ACC112 (cell line): ENCODE measurements around the gene SORBS2.
"Not testable (repeated sequence)": the region's sequence is repeated elsewhere in the genome, so short reads cannot be mapped to it uniquely, and the experiment has no call there.

Experiments used
- H2AFZ ChIP-seq: fragments of 200-600 bp; sonication (generic); one replicate; pipeline ENCODE4 v1.6.0; 2017; ENCODE audit warnings: antibody characterized with exemption, low read length; ENCODE audit not compliant: unreplicated experiment
- H3K27ac ChIP-seq: fragments of 200-600 bp; sonication (generic); 2 replicates; pipeline ENCODE4 v1.5.1; 2014; ENCODE audit warnings: low read depth, mild to moderate bottlenecking, antibody characterized with exemption, low read length, moderate library complexity
- H3K27me3 ChIP-seq: fragments of 200-600 bp; sonication (generic); 2 replicates; pipeline ENCODE4 v1.6.1; 2014; ENCODE audit warnings: mild to moderate bottlenecking, antibody characterized with exemption, low read length, moderate library complexity, mixed read lengths; ENCODE audit not compliant: insufficient read depth
- H3K36me3 ChIP-seq: fragments of 200-600 bp; sonication (generic); 2 replicates; pipeline ENCODE4 v1.6.1; 2016; ENCODE audit warnings: mild to moderate bottlenecking, antibody characterized with exemption, low read length, moderate library complexity, mixed read lengths; ENCODE audit not compliant: insufficient read depth
- H3K4me1 ChIP-seq: fragments of 200-600 bp; sonication (generic); one replicate; pipeline ENCODE4 v1.6.1; 2016; ENCODE audit warnings: low read length, mixed read lengths; ENCODE audit not compliant: insufficient read depth, unreplicated experiment, control insufficient read depth
- H3K4me3 ChIP-seq: fragments of 200-600 bp; sonication (generic); 2 replicates; pipeline ENCODE4 v1.5.1; 2014; ENCODE audit warnings: mild to moderate bottlenecking, low read depth, low read length
- H3K79me2 ChIP-seq: fragments of 200-600 bp; sonication (generic); one replicate; pipeline ENCODE4 v1.6.0; 2016; ENCODE audit warnings: low read length; ENCODE audit not compliant: control insufficient read depth, unreplicated experiment, insufficient read depth

The SORBS2 gene

GRCh38 chr4:185559915-185560281 is 252.1 kb downstream of the SORBS2 start:
- H3K36me3 ChIP-seq: no peaks in the 10 kb centered on the region
- no peak overlapping the region for H2AFZ ChIP-seq
- H3K4me3 ChIP-seq: no peak overlapping the region
- H3K4me1 ChIP-seq: no peaks in the 10 kb centered on the region
- no peaks in the 10 kb centered on the region for H3K27me3 ChIP-seq
- H3K79me2 ChIP-seq: no peaks in the 10 kb centered on the region
- H3K27ac ChIP-seq: no peak overlapping the region

DNA sequence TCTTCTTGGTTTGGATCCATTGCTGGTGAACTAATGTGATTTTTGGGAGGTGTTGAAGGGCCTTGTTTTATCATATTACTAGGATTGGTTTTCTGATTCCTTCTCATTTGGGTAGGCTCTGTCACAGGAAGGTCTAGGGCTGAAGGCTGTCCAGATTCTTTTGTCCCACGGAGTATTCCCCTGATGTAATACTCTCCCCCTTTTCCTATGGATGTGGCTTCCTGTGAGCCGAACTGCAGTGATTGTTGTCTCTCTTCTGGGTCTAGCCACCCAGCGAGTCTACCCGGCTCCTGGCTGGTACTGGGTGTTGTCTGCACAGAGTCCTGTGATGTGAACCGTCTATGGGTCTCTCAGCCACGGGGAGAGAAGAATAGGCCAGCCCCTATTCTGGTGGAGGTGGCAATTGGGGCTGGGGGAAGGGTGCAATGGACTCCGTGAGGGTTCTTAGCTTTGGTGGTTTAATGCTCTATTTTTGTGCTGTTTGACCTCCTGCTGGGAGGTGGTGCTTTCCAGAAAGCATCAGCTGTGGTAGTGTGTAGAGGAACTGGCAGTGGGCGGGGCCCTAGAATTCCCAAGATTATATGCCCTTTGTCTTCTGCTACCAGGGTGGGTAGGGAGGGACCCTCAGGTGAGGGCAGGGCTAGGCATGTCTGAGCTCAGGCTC is 252.6 kb downstream of the SORBS2 start:
- H3K27me3 ChIP-seq, H3K4me3 ChIP-seq, H2AFZ ChIP-seq, H3K4me1 ChIP-seq, H3K36me3 ChIP-seq, H3K79me2 ChIP-seq, H3K27ac ChIP-seq: not testable (repeated sequence)

- Histone ChIP-seq H3K79me2 (no peaks in the 10 kb centered on the region), H2AFZ (no peak overlapping the region), H3K27me3 (peaks cover 5% of the 10 kb centered on the region), H3K4me1 (no peaks in the 10 kb centered on the region), H3K4me3 (no peak overlapping the region), H3K27ac (no peak overlapping the region), H3K36me3 (no peaks in the 10 kb centered on the region)
These were observed 257.4 kb downstream of the SORBS2 start for GRCh38 chr4:185554365-185555126.

- no peaks in the 10 kb centered on the region for H3K79me2 ChIP-seq
- H3K4me3 ChIP-seq: no peak overlapping the region
- H2AFZ ChIP-seq: no peak overlapping the region
- H3K27me3 ChIP-seq: peaks cover 5% of the 10 kb centered on the region
- no peaks in the 10 kb centered on the region for H3K36me3 ChIP-seq
- H3K4me1 ChIP-seq: no peaks in the 10 kb centered on the region
- no peak overlapping the region for H3K27ac ChIP-seq
These were observed 259.7 kb downstream of the SORBS2 start for GRCh38 chr4:185552254-185552653.

GRCh38 chr4:185550933-185551332 is 261.1 kb downstream of the SORBS2 start:
- no peak overlapping the region for H3K4me3 ChIP-seq
- no peak overlapping the region for H2AFZ ChIP-seq
- H3K27ac ChIP-seq: no peak overlapping the region
- H3K27me3 ChIP-seq: peaks cover 5% of the 10 kb centered on the region
- H3K4me1 ChIP-seq: no peaks in the 10 kb centered on the region
- H3K79me2 ChIP-seq: no peaks in the 10 kb centered on the region
- no peaks in the 10 kb centered on the region for H3K36me3 ChIP-seq

- H3K36me3 ChIP-seq: no peaks in the 10 kb centered on the region
- H3K79me2 ChIP-seq: no peaks in the 10 kb centered on the region
- no peak overlapping the region for H3K4me3 ChIP-seq
- no peak overlapping the region for H3K27ac ChIP-seq
- H2AFZ ChIP-seq: no peak overlapping the region
- no peaks in the 10 kb centered on the region for H3K4me1 ChIP-seq
- no peaks in the 10 kb centered on the region; the same call in none of the 2 replicates for H3K27me3 ChIP-seq
These were observed 262.8 kb downstream of the SORBS2 start for GRCh38 chr4:185549095-185549639.

DNA sequence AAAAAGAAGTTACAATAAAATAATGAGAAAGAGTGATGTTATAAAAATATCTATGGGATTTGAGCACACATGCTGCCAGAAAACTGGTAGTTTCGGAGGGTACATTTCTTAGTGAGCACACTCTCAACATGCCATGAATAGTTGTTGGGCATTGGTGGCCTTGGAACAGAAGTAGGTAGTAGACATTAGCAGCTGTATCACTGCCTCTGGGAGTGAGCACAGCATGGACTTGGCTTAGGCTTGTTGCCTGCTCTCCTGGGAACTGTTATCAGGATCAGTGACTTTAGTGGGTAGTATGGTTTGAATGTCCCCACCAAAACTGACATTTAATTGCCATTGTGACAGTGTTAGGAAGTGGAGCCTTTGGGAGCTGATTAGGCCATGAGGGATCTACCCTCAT is 263.4 kb downstream of the SORBS2 start:
- Histone ChIP-seq H3K4me1 (no peaks in the 10 kb centered on the region), H3K27ac (no peak overlapping the region), H3K36me3 (no peaks in the 10 kb centered on the region), H3K27me3 (no peaks in the 10 kb centered on the region; the same call in none of the 2 replicates), H2AFZ (no peak overlapping the region), H3K4me3 (no peak overlapping the region), H3K79me2 (no peaks in the 10 kb centered on the region)

- Histone ChIP-seq H3K27ac (no peak overlapping the region), H3K79me2 (no peaks in the 10 kb centered on the region), H3K4me3 (no peak overlapping the region), H3K4me1 (no peaks in the 10 kb centered on the region), H2AFZ (no peak overlapping the region), H3K36me3 (no peaks in the 10 kb centered on the region), H3K27me3 (peaks cover 14% of the 10 kb centered on the region)
These were observed 265.7 kb downstream of the SORBS2 start for GRCh38 chr4:185546335-185546734.

GRCh38 chr4:185542626-185543315 is 269.2 kb downstream of the SORBS2 start:
- Histone ChIP-seq H3K79me2 (no peaks in the 10 kb centered on the region), H3K27ac (no peak overlapping the region), H2AFZ (no peak overlapping the region), H3K36me3 (no peaks in the 10 kb centered on the region), H3K27me3 (peaks cover 32% of the 10 kb centered on the region), H3K4me1 (no peaks in the 10 kb centered on the region), H3K4me3 (no peak overlapping the region)

DNA sequence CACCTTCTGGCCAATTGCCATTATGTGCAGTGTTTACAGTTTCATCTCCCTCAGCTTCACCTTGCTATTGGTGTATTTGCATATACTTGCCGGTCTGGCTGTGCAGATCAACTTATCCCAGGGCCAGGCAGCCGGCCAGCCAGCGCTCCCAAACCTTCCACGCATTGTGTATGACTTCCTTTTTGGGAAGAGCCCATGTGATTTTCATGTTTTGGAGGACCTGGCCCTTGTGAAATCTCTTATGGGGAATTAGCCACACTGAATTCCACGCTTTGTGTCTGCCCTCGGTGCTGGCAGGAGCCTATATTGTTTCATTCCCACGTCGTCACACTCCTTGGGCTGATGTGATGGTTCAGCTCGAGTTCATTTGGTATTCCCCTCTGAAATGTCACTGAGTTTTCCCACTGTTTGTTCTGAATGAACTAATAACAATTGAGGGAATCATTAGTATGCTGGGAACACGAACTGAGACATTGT is 270.7 kb downstream of the SORBS2 start:
- H2AFZ ChIP-seq: no peak overlapping the region

More for the DNA sequence above, 270.7 kb downstream of the SORBS2 start:
- Histone ChIP-seq H3K27me3 (peaks cover 38% of the 10 kb centered on the region), H3K36me3 (no peaks in the 10 kb centered on the region), H3K4me1 (peaks cover 2% of the 10 kb centered on the region), H3K4me3 (no peak overlapping the region), H3K27ac (no peak overlapping the region), H3K79me2 (no peaks in the 10 kb centered on the region)
